ENCODE results near the gene KTN1.

Gene KTN1

DNA sequence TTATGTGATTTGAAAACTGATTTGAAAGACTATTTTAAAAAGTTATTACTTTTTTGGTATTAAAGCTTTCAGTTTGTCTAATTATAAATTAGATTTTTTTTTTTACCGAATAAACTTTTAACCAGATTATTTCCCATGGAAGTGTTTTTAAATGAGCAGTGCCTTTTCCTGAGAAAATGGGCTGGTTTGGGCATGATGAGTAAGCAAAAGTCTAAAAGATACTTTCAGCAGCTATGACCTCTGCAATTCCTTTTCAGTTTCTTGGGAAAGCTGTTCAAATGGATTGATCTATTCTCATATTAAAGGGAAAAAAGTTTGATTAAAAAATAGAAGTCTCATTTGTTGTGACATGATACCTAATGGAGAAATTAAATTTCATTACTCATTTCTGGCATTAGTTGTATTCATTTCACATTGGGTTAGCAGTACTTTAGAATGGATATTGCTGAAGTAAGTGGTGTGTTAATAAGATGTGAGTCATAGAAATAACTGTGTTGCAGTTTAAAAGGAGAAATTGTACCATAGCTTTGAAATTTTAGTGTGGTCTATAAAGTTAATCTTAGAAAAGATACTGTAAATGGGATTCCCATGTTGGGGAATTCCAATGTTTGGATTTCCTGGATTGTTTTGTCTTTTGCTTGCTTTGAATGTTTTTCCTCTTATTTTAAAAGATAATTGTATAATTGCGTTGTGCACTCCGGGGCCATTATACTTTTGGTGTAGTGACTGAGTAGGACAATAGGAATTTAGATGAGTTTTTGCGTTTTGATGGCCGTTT lies 21.0 kb downstream of the KTN1 start:
- H2AFZ ChIP-seq (ENCODE audit: low read depth, low read length, severe bottlenecking) = no peak overlapping the region
- H3K4me3 ChIP-seq (ENCODE audit: insufficient read depth, low read length, poor library complexity, severe bottlenecking) = no peak overlapping the region
- no peak overlapping the region for H3K4me2 ChIP-seq (ENCODE audit: low read depth, low read length, poor library complexity, severe bottlenecking)
- H3K9me2 ChIP-seq (replicated peaks; ENCODE audit: insufficient read depth, low read length) = no peaks in the 10 kb centered on the region
- no peaks in the 10 kb centered on the region for H3F3A ChIP-seq (ENCODE audit: insufficient read depth)
- no peaks in the 10 kb centered on the region for H3K27me3 ChIP-seq (ENCODE audit: low read length)
- no peak overlapping the region for H3K27ac ChIP-seq (ENCODE audit: low read depth, low read length)
- H3K79me2 ChIP-seq (ENCODE audit: insufficient read depth, low read length) = peaks cover 99% of the 10 kb centered on the region
- H3K9me3 ChIP-seq (ENCODE audit: insufficient read depth, low read length) = no peaks in the 10 kb centered on the region
- H3K9ac ChIP-seq (ENCODE audit: low read length) = no peak overlapping the region
- H4K20me1 ChIP-seq (ENCODE audit: low read depth, low read length) = peaks cover 38% of the 10 kb centered on the region
- H3K36me3 ChIP-seq (ENCODE audit: low read length) = no peaks in the 10 kb centered on the region
- TF ChIP-seq EZH2phosphoT487 (conservative IDR thresholded peaks at IDR 0.05; ENCODE audit: low read length) = no peak
- TF ChIP-seq, protein P1, sequence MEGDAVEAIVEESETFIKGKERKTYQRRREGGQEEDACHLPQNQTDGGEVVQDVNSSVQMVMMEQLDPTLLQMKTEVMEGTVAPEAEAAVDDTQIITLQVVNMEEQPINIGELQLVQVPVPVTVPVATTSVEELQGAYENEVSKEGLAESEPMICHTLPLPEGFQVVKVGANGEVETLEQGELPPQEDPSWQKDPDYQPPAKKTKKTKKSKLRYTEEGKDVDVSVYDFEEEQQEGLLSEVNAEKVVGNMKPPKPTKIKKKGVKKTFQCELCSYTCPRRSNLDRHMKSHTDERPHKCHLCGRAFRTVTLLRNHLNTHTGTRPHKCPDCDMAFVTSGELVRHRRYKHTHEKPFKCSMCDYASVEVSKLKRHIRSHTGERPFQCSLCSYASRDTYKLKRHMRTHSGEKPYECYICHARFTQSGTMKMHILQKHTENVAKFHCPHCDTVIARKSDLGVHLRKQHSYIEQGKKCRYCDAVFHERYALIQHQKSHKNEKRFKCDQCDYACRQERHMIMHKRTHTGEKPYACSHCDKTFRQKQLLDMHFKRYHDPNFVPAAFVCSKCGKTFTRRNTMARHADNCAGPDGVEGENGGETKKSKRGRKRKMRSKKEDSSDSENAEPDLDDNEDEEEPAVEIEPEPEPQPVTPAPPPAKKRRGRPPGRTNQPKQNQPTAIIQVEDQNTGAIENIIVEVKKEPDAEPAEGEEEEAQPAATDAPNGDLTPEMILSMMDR (IDR thresholded peaks at IDR 0.05; ENCODE audit: insufficient read depth, low read length, poor library complexity, severe bottlenecking) = no peak

DNA sequence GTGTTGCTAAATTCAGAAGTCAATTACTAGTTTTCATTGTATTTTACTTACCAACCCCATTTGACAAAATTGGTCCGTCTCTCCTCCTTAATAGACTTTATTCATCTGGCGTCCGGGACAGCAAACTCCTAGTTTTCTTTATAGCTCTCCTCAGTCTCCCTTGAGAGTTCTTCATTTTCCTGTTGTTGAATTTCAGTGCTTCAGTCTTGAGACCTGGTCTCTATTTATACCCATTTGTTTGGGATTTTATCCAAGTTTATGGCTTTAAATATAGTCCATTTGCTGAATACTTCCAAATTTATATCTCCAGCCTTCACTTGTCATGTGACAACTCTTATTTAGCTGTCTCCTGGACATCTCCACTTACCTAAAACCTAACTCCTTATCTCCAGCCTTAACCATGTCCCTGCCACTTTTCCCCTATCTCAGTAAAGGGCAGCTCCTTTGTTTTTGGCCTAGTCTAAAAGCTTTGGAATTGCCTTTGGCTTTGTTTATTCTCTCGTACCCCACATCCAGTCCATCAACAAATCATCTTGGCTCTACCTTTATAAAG lies 23.5 kb downstream of the KTN1 start:
- no peak for TF ChIP-seq EZH2phosphoT487 (conservative IDR thresholded peaks at IDR 0.05; ENCODE audit: low read length)
- TF ChIP-seq, protein P1 (IDR thresholded peaks at IDR 0.05; ENCODE audit: insufficient read depth, low read length, poor library complexity, severe bottlenecking) = no peak

DNA sequence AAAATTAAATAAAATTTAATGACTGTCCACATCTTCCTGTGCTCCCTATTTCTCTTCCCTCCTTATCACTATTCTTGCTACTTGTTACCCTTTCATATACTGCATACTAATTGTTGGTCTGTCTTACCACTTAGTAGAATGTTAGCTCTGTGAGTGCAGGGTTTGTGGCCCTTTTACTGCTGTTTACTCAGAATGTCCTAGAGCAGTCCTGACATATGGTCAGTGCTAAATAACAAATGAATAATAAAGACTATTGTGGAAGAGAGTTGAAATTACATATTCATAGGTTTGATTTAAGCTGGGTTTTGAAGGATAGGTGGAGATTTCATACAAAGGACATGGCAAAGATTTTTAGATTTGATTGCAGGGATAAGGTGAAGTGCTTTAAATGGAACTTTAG lies 24.5 kb downstream of the KTN1 start:
- Histone ChIP-seq H3K9ac (ENCODE audit: low read length) (no peak overlapping the region), H3K27me3 (ENCODE audit: low read length) (no peaks in the 10 kb centered on the region), H3F3A (ENCODE audit: insufficient read depth) (no peaks in the 10 kb centered on the region), H4K20me1 (ENCODE audit: low read depth, low read length) (peaks cover 35% of the 10 kb centered on the region), H3K9me3 (ENCODE audit: insufficient read depth, low read length) (no peaks in the 10 kb centered on the region), H2AFZ (ENCODE audit: low read depth, low read length, severe bottlenecking) (no peak overlapping the region), H3K4me2 (ENCODE audit: low read depth, low read length, poor library complexity, severe bottlenecking) (no peak overlapping the region), H3K9me2 (replicated peaks; ENCODE audit: insufficient read depth, low read length) (no peaks in the 10 kb centered on the region), H3K27ac (ENCODE audit: low read depth, low read length) (no peak overlapping the region), H3K4me3 (ENCODE audit: insufficient read depth, low read length, poor library complexity, severe bottlenecking) (no peak overlapping the region), H3K79me2 (ENCODE audit: insufficient read depth, low read length) (peaks cover 99% of the 10 kb centered on the region), H3K36me3 (ENCODE audit: low read length) (no peaks in the 10 kb centered on the region)
- TF ChIP-seq, protein P1 (IDR thresholded peaks at IDR 0.05; ENCODE audit: insufficient read depth, low read length, poor library complexity, severe bottlenecking) = no peak
- TF ChIP-seq EZH2phosphoT487 (conservative IDR thresholded peaks at IDR 0.05; ENCODE audit: low read length) = no peak

More for the DNA sequence above, 23.5 kb downstream of the KTN1 start:
- peaks cover 99% of the 10 kb centered on the region for H3K79me2 ChIP-seq (ENCODE audit: insufficient read depth, low read length)
- H3K9me2 ChIP-seq (replicated peaks; ENCODE audit: insufficient read depth, low read length) = no peaks in the 10 kb centered on the region
- no peak overlapping the region for H3K4me3 ChIP-seq (ENCODE audit: insufficient read depth, low read length, poor library complexity, severe bottlenecking)
- no peaks in the 10 kb centered on the region for H3K36me3 ChIP-seq (ENCODE audit: low read length)
- no peak overlapping the region for H3K4me2 ChIP-seq (ENCODE audit: low read depth, low read length, poor library complexity, severe bottlenecking)
- no peaks in the 10 kb centered on the region for H3K27me3 ChIP-seq (ENCODE audit: low read length)
- H4K20me1 ChIP-seq (ENCODE audit: low read depth, low read length) = peaks cover 36% of the 10 kb centered on the region
- H3K27ac ChIP-seq (ENCODE audit: low read depth, low read length) = no peak overlapping the region
- H2AFZ ChIP-seq (ENCODE audit: low read depth, low read length, severe bottlenecking) = no peak overlapping the region
- H3K9ac ChIP-seq (ENCODE audit: low read length) = no peak overlapping the region
- H3K9me3 ChIP-seq (ENCODE audit: insufficient read depth, low read length) = no peaks in the 10 kb centered on the region
- H3F3A ChIP-seq (ENCODE audit: insufficient read depth) = no peaks in the 10 kb centered on the region
